ENCODE results near the gene MCCC1. TPM values are rescaled to one million over a fixed set of nuclear protein-coding genes. Genes with fewer than 3 reads are reported as not detected.
"Not testable (repeated sequence)": the region's sequence is repeated elsewhere in the genome, so short reads cannot be mapped to it uniquely, and the experiment has no call there.

MCCC1 gene
- total RNA-seq, 2 experiments from 2014 or later, result 31.2 to 38.0 TPM

GRCh38 chr3:183018421-183019192 is 80.7 kb downstream of the MCCC1 start:
- POLR2A ChIA-PET, result no interaction called here
- Mint-ChIP-seq H3K9me3 (no peaks in the 10 kb centered on the region), H3K36me3 (peaks cover 39% of the 10 kb centered on the region), H3K27ac (no peak overlapping the region), H3K4me1 (peaks cover 2% of the 10 kb centered on the region), H3K27me3 (no peaks in the 10 kb centered on the region), H3K4me3 (no peak overlapping the region)
- ATAC-seq (ENCODE audit: low read depth), result peak; percentile 73
- DNase-seq, result no peak

GRCh38 chr3:183015185-183015584 is 84.1 kb downstream of the MCCC1 start:
- no peak for DNase-seq
- ATAC-seq (ENCODE audit: low read depth), result no peak
- Mint-ChIP-seq H3K4me3 (no peak overlapping the region), H3K9me3 (no peaks in the 10 kb centered on the region), H3K27ac (no peak overlapping the region), H3K36me3 (peaks cover 29% of the 10 kb centered on the region), H3K4me1 (peaks cover 2% of the 10 kb centered on the region), H3K27me3 (no peaks in the 10 kb centered on the region)
- POLR2A ChIA-PET, result no interaction called here

GRCh38 chr3:183013856-183014255 is 85.4 kb downstream of the MCCC1 start:
- Mint-ChIP-seq H3K27ac (no peak overlapping the region), H3K36me3 (peaks cover 21% of the 10 kb centered on the region), H3K27me3 (no peaks in the 10 kb centered on the region), H3K4me1 (peaks cover 2% of the 10 kb centered on the region), H3K9me3 (no peaks in the 10 kb centered on the region), H3K4me3 (no peak overlapping the region)
- POLR2A ChIA-PET, result no interaction called here
- DNase-seq, result no peak
- no peak for ATAC-seq (ENCODE audit: low read depth)

- ATAC-seq (ENCODE audit: low read depth), result no peak
- Mint-ChIP-seq H3K27me3 (no peaks in the 10 kb centered on the region), H3K36me3 (peaks cover 17% of the 10 kb centered on the region), H3K4me3 (no peak overlapping the region), H3K9me3 (no peaks in the 10 kb centered on the region), H3K4me1 (peaks cover 2% of the 10 kb centered on the region), H3K27ac (no peak overlapping the region)
- POLR2A ChIA-PET, result no interaction called here
- no peak for DNase-seq
Measured at GRCh38 chr3:183013074-183013473, 86.2 kb downstream of the MCCC1 start.

GRCh38 chr3:183008800-183009199 is 90.5 kb downstream of the MCCC1 start:
- ATAC-seq (ENCODE audit: low read depth) (no peak), DNase-seq (no peak)
- no peaks in the 10 kb centered on the region for H3K27me3 Mint-ChIP-seq
- H3K27ac Mint-ChIP-seq, result no peak overlapping the region
- peaks cover 3% of the 10 kb centered on the region for H3K36me3 Mint-ChIP-seq
- H3K4me1 Mint-ChIP-seq, result no peaks in the 10 kb centered on the region
- no peaks in the 10 kb centered on the region for H3K9me3 Mint-ChIP-seq
- POLR2A ChIA-PET, result no interaction called here
- no peak overlapping the region for H3K4me3 Mint-ChIP-seq

GRCh38 chr3:183008303-183008702 is 91.0 kb downstream of the MCCC1 start:
- Mint-ChIP-seq H3K9me3 (no peaks in the 10 kb centered on the region), H3K27ac (no peak overlapping the region), H3K27me3 (no peaks in the 10 kb centered on the region), H3K36me3 (peaks cover 3% of the 10 kb centered on the region), H3K4me1 (no peaks in the 10 kb centered on the region), H3K4me3 (no peak overlapping the region)
- DNase-seq, result no peak
- POLR2A ChIA-PET, result no interaction called here
- no peak for ATAC-seq (ENCODE audit: low read depth)

GRCh38 chr3:183006396-183007002 is 92.8 kb downstream of the MCCC1 start:
- no peaks in the 10 kb centered on the region for H3K36me3 Mint-ChIP-seq
- DNase-seq (no peak), ATAC-seq (ENCODE audit: low read depth) (no peak)
- H3K9me3 Mint-ChIP-seq, result no peaks in the 10 kb centered on the region
- no peak overlapping the region for H3K27ac Mint-ChIP-seq
- no peaks in the 10 kb centered on the region for H3K27me3 Mint-ChIP-seq
- POLR2A ChIA-PET, result no interaction called here
- H3K4me3 Mint-ChIP-seq, result no peak overlapping the region
- H3K4me1 Mint-ChIP-seq, result no peaks in the 10 kb centered on the region

GRCh38 chr3:182999767-183000166 is 99.5 kb downstream of the MCCC1 start:
- H3K27me3 Mint-ChIP-seq, result peaks cover 11% of the 10 kb centered on the region
- no peak for DNase-seq
- H3K4me1 Mint-ChIP-seq, result no peaks in the 10 kb centered on the region
- H3K36me3 Mint-ChIP-seq, result peaks cover 2% of the 10 kb centered on the region
- POLR2A ChIA-PET, result no interaction called here
- no peak for ATAC-seq (ENCODE audit: low read depth)
- H3K27ac Mint-ChIP-seq, result no peak overlapping the region
- H3K9me3 Mint-ChIP-seq, result peaks cover 4% of the 10 kb centered on the region
- H3K4me3 Mint-ChIP-seq, result no peak overlapping the region

- not testable (repeated sequence) for H3K36me3 Mint-ChIP-seq
Measured at GRCh38 chr3:182993486-182994201, 105.7 kb downstream of the MCCC1 start.

GRCh38 chr3:182989566-182989965 is 109.7 kb downstream of the MCCC1 start:
- H3K27ac Mint-ChIP-seq, result no peak overlapping the region
- no peak overlapping the region for H3K4me3 Mint-ChIP-seq
- POLR2A ChIA-PET, result interaction anchor here (1.3 kb wide), 1 partner anchor 10 kb away, joined by 3 read pairs; no protein-coding TSS in a partner anchor
- ATAC-seq (ENCODE audit: low read depth), result no peak
- peaks cover 6% of the 10 kb centered on the region for H3K4me1 Mint-ChIP-seq
- peaks cover 3% of the 10 kb centered on the region for H3K36me3 Mint-ChIP-seq
- H3K9me3 Mint-ChIP-seq, result peaks cover 2% of the 10 kb centered on the region
- H3K27me3 Mint-ChIP-seq, result no peaks in the 10 kb centered on the region
- no peak for DNase-seq

More at GRCh38 chr3:182993486-182994201, 105.7 kb downstream of the MCCC1 start:
- DNase-seq; POLR2A ChIA-PET; H3K27ac Mint-ChIP-seq; H3K4me1 Mint-ChIP-seq; H3K27me3 Mint-ChIP-seq; ATAC-seq (ENCODE audit: low read depth); H3K9me3 Mint-ChIP-seq; H3K4me3 Mint-ChIP-seq: not testable (repeated sequence)

GRCh38 chr3:182986021-182986420 is 113.3 kb downstream of the MCCC1 start:
- POLR2A ChIA-PET, result no interaction called here
- ATAC-seq (ENCODE audit: low read depth) (no peak), DNase-seq (no peak)
- Mint-ChIP-seq H3K4me3 (no peak overlapping the region), H3K27me3 (no peaks in the 10 kb centered on the region), H3K27ac (no peak overlapping the region), H3K9me3 (no peaks in the 10 kb centered on the region), H3K36me3 (no peaks in the 10 kb centered on the region), H3K4me1 (peaks cover 13% of the 10 kb centered on the region)

GRCh38 chr3:182983876-182984275 is 115.4 kb downstream of the MCCC1 start:
- H3K9me3 Mint-ChIP-seq, result no peaks in the 10 kb centered on the region
- no peak for ATAC-seq (ENCODE audit: low read depth)
- no peak overlapping the region for H3K27ac Mint-ChIP-seq

GRCh38 chr3:182981038-182981380 is 118.3 kb downstream of the MCCC1 start:
- Mint-ChIP-seq H3K27ac (peak overlapping the region; percentile 82), H3K27me3 (no peaks in the 10 kb centered on the region), H3K4me3 (peak overlapping the region; percentile 85), H3K4me1 (peaks cover 40% of the 10 kb centered on the region), H3K9me3 (no peaks in the 10 kb centered on the region), H3K36me3 (peaks cover 3% of the 10 kb centered on the region)
- POLR2A ChIA-PET, result interaction anchor here (1.0 kb wide), 2 partner anchors 12 to 68 kb away, joined by 3 to 5 read pairs; no protein-coding TSS in a partner anchor
- ATAC-seq (ENCODE audit: low read depth) (no peak), DNase-seq (no peak)

More at GRCh38 chr3:182983876-182984275, 115.4 kb downstream of the MCCC1 start:
- no peak for DNase-seq
- no peaks in the 10 kb centered on the region for H3K27me3 Mint-ChIP-seq
- no peak overlapping the region for H3K4me3 Mint-ChIP-seq
- H3K4me1 Mint-ChIP-seq, result peaks cover 19% of the 10 kb centered on the region
- POLR2A ChIA-PET, result interaction anchor here (0.8 kb wide), 1 partner anchor 74 kb away, joined by 3 read pairs; no protein-coding TSS in a partner anchor
- no peaks in the 10 kb centered on the region for H3K36me3 Mint-ChIP-seq
